ENCODE results near the gene PCDHGC3.

DNA sequence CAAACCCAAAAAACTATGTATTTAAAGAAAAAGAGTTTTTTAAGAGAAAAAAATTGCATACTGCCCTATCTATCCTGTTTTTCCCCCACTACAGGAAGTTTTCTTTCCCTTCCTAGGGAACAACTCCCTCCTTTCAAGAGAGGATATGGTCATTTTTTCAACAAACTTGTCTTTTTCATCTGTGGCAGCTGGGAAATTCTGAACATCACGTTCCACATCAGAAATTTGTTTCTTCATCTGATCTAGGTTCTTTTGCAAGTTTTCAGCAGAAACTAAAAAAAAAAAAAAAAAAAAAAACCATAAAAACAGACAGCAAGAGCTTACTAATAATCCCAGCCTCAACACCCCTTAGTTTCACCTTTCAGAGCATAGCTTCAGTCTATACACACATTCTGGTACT is 51.7 kb downstream of the PCDHGC3 start:
- TF ChIP-seq, protein P1, sequence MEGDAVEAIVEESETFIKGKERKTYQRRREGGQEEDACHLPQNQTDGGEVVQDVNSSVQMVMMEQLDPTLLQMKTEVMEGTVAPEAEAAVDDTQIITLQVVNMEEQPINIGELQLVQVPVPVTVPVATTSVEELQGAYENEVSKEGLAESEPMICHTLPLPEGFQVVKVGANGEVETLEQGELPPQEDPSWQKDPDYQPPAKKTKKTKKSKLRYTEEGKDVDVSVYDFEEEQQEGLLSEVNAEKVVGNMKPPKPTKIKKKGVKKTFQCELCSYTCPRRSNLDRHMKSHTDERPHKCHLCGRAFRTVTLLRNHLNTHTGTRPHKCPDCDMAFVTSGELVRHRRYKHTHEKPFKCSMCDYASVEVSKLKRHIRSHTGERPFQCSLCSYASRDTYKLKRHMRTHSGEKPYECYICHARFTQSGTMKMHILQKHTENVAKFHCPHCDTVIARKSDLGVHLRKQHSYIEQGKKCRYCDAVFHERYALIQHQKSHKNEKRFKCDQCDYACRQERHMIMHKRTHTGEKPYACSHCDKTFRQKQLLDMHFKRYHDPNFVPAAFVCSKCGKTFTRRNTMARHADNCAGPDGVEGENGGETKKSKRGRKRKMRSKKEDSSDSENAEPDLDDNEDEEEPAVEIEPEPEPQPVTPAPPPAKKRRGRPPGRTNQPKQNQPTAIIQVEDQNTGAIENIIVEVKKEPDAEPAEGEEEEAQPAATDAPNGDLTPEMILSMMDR (IDR thresholded peaks at IDR 0.05; ENCODE audit: low read depth, low read length, poor library complexity, severe bottlenecking), result no peak
- TF ChIP-seq EZH2phosphoT487 (IDR thresholded peaks at IDR 0.05; ENCODE audit: borderline replicate concordance, low read length), result no peak

Measured in DOHH2 (cell line).